ENCODE results near the gene HEXIM1.

Gene HEXIM1

DNA sequence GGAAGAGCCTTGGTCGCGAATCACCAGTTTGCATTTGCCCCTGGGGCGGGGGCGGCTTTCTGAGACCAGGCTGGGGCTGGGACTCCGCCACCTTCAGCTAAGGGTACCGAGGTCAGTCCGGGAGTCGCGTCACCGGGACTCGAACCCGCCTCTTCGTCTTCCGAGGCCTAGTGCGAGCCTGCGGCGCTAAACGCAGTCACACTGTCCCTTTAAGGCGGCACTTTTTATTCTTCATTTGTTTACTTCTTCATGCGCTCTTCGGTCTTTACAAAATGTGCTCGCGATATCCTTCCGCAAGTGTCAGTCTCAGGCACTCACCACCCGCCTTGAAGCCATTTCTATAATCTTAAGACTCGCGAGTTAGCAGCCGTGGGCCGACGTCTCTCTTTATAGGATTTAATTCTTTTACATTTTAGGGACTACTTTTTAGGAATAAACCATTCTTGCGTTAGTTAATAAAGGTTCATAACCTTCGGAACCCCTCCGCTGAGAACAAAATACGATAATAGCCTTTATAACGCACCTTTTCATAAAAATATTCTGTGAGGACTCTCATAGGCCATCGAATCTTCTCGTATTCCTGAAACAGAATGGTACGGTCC lies 593 bp upstream of the HEXIM1 start:
- peak; percentile 98 for DNase-seq

DNA sequence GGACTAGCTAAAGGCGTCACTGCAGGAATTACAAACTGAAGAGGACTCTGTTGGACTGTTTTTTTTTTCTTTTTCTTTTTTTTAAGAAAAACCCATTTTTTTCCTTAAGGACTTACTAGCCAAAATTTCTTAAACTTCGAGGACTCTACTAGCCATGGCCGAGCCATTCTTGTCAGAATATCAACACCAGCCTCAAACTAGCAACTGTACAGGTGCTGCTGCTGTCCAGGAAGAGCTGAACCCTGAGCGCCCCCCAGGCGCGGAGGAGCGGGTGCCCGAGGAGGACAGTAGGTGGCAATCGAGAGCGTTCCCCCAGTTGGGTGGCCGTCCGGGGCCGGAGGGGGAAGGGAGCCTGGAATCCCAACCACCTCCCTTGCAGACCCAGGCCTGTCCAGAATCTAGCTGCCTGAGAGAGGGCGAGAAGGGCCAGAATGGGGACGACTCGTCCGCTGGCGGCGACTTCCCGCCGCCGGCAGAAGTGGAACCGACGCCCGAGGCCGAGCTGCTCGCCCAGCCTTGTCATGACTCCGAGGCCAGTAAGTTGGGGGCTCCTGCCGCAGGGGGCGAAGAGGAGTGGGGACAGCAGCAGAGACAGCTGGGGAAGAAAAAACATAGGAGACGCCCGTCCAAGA lies 878 bp downstream of the HEXIM1 start:
- DNase-seq: peak; percentile 82

GRCh38 chr17:45149669-45150664 lies 1.7 kb downstream of the HEXIM1 start:
- peak; percentile 50 for DNase-seq

GRCh38 chr17:45150911-45151809 lies 2.9 kb downstream of the HEXIM1 start:
- DNase-seq: no peak

- no peak for DNase-seq
These were observed 6.8 kb downstream of the HEXIM1 start for GRCh38 chr17:45155029-45155428.

DNA sequence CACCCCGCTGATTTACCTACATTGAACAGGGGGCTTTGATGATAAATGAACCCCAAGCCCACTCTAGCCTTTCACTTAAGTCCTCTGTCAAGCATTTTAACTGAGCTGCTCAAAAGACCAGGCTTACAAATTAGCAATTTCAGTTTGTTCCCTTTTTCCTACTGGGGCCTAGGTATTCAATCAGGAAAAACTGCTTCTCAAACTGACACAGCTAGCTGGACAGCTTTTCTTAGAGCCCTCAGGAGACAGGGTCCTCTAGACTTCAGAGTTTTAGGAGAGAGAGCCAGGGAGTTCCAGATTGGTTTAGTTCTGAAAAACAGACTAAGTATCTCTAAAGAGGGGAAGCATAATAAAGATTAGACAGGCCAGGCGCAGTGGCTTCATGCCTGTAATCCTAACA lies 7.2 kb downstream of the HEXIM1 start:
- no peak for DNase-seq

DNA sequence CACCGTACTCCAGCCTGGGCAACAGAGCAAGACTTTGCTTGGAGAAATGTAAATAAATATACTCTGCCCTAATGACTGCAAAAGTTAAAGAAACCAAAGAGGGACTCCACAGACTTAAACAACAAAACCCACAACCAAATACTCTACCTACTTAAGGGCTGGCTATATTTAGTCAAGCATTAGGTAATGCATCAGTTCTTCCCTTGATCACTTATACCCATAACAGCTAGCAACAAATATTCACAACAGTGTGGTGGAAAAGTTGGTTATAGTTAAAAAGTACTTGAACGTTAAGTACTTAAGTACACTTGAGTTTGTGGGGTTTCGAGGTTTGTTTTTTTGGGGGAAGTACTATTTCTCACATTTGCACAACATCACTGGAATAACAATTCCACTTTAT lies 8.0 kb downstream of the HEXIM1 start:
- no peak for DNase-seq

GRCh38 chr17:45160447-45161287 lies 12.4 kb downstream of the HEXIM1 start:
- peak; percentile 74 for DNase-seq

DNA sequence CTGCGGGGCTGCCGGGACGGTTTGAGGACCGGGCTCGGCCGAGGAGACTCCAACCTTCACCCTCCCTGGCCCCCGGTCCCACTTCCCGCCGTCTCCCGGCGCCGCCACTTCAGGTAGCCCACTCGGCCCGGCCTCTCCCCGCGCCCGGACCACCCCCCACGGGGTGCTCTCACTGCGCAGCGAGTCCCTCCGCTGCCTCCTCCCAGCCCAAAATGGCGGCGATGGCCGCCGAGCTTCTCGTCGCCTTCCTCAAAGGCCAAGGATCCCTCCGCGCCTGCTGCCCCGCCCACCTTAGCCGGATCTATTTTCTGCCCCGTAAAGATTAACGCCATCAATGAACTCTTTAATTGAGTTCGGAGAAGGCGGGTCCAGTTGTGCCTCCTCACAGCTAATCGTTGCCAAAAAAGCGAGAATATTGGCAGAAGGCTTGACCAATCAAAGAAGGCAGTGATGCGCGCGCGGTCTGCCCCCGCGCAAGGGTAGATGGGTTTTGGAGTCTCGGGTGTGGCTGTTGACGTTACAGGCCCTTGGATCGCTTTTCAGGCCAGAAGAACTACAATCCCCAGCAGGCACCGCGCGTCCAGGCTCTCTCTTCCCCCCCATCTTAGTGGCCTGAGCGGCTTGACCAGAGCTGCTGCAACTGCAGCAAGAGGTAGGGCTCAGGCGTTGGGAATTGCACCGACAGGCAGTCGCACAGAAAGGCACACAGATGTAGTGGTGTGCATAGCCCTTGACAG lies 13.2 kb downstream of the HEXIM1 start, which contains the start of gene HEXIM2:
Gene HEXIM2 (plus strand): TSS at position 588 of the 737 bp plus-strand sequence. CDS start 919 bp downstream, outside the sequence.
- DNase-seq: peak; percentile 100

- no peak for DNase-seq
These were observed 13.9 kb downstream of the HEXIM1 start for GRCh38 chr17:45162025-45162687.

DNA sequence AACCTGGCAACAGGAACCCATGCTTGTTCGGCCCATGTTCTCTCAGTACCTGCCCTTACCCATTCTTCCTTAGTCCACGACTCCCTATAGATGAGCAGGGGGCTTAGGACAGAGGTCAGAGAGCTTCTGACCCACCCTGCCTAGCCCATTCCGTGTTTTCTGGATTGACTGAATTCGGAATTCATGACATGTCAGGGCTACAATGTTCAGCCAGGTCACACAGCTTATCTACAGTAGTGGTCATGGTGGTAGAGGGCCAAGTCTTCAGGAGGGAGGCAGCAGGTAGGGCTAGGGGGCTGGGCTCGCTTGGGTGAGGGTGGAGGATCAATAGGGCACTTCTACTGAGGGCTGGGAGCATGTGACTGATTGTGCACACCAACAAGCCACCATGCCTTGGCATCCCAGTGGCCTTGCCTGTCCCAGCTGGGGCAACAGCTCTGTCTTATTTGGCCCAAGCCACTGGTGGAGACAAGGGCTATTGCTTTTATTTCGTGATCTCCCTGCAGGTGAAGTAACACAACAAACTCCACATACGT lies 16.5 kb downstream of the HEXIM1 start:
- no peak for DNase-seq

- no peak for DNase-seq
These were observed 20.9 kb downstream of the HEXIM1 start for GRCh38 chr17:45168991-45169752.

- no peak for DNase-seq
These were observed 22.1 kb downstream of the HEXIM1 start for GRCh38 chr17:45170280-45170930.

DNA sequence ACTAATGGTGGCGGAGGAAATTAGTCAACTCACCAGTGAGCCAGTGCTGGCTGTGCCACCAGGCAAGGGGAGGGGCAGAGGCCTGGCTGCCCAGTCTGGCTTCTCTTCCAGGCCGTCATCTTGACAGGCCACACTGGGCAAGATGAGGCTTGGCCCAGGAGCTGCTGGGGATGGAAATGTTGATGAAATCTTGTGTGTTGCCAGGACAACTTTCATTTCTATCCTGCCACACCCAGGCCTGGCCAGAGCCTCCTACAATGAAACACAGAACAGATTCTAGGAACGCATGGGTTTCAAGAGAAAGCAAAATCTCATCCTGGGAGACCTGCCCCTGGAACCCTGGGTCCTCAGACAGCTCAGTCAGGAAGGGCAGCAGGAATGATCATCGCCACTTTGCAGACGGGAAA lies 22.7 kb downstream of the HEXIM1 start:
- peak; percentile 59 for DNase-seq

DNA sequence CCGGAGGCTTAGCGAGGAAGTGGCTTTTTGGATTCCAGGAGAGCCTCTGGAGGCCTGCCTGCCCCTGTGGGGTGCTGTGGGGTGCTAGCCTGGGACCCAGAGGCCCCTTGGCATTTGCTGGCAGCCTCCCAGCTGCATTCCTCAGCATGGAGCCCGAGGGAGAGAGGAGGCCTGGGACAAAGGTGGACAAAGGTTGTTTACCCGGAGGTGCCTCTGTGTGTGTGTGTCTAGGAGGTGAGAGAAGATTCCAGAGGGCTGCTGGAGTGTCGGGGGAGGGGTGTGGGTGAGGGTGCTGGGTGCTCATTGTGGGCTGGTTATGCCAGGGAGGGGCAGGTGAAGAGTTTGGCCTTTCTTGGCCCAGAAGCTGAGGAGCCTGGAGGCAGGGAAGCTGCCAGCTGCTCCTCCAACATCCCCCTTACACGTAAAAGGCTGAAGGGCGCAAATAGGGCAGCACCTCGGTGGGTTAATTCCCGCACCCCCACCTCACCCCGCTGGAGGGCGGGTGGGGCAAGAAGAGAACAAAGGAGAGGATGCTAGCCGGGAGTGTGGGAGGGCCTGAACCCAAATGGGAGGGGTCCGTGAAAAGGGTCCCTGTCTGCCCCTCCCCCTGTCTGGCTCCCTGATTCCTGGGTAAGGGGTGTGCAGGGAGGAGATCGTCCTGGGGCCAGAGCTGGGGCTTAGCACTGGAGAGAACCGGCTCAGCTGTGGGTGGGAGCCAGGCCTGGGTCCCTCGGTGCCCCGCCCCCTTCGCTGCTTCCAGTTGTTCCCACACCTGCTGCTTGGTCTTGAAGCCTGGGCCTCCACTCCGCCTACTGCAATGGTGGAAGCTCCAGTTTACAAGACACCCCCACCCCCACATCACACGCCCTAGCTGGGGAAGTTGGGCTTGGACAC lies 23.3 kb downstream of the HEXIM1 start:
- no peak for DNase-seq

DNA sequence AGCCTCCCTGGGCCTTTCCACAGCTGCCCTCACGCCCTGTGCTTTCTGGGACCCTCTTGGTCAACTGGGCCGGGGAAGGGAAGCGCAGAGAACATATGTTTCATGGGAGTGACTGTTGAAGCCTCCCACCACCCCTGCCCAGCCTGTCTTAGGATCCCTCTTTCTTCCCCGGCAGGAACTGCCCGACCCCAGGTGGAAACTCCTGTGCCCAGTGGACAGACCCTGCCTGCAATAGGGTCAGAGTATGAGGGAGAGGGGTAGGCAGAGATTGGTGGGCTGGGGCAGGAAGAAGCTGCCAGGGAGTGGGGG lies 23.9 kb downstream of the HEXIM1 start:
- no peak for DNase-seq

DNA sequence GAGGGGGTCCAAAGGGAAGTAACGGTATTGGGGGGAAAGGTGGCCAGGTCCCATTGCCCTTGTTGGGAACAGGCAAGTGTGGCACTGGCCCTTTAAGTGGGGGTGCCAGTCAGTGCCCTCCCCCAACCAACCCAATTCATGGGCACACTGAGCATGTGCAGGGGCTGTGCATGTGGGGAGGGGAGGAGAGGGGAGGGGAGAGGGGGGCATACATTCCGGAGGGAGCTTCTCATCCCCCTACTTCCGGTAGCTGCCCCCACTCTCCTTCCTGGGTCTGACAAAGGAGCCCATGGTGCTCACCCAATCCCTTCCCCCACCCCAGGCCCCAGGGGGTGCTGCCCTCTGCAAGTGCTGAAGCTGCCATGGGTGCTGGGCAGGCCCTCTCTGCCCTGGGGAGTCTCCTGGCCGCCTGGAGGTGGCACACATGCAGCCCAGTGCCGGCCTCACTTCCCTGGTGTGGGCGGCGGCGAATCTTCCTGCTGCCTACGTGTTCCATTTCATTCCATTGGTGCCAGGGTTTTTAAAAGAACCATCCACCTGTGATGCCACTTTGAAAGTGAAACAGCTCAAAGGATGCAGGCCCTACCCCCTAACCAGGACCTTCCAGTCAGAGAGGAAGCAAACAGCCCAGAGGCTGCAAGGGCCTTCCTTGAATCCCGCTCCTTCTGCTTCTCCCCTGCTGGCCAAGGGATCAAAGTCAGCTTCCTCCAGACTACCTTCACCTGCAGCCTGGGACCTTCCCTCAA lies 24.4 kb downstream of the HEXIM1 start:
- peak; percentile 89 for DNase-seq
